ENCODE data around the gene SLC1A2.
A peak's percentile ranks its signal among the peaks of the same experiment; 100 is the strongest.

SLC1A2 gene

GRCh38 chr11:35255514-35255913, 163.8 kb downstream of the SLC1A2 start:
- H3K4me1 Mint-ChIP-seq (ENCODE audit: low read depth), result peaks cover 10% of the 10 kb centered on the region
- no peaks in the 10 kb centered on the region for H3K27me3 Mint-ChIP-seq
- H3K27ac Mint-ChIP-seq, result no peak overlapping the region
- no peaks in the 10 kb centered on the region for H3K9me3 Mint-ChIP-seq
- intact Hi-C loops (cut with micrococcal nuclease), result no loop called here
- H3K36me3 Mint-ChIP-seq (ENCODE audit: low read depth), result no peaks in the 10 kb centered on the region
- H3K4me3 Mint-ChIP-seq, result no peak overlapping the region

DNA sequence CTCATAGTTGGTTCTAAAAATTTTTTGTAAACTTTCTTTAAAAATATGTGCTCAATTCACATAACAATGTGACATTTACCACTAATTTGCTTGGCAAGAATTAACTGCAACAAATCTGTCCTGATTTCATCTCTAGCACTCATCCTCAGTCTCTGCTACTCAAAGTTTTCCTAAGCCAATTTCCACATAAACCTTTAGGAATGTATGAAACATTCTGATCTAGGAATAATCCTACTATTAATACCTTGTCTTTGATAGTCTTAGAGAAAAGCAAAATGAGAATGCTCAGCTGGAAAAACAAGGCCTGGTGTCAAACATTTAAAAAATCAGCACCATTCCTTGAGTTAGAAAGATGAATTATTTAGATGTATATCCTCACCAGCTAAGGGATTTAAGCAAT, 166.1 kb downstream of the SLC1A2 start:
- Mint-ChIP-seq H3K27me3 (no peaks in the 10 kb centered on the region), H3K27ac (no peak overlapping the region), H3K9me3 (no peaks in the 10 kb centered on the region), H3K4me3 (no peak overlapping the region), H3K4me1 (ENCODE audit: low read depth) (peaks cover 25% of the 10 kb centered on the region), H3K36me3 (ENCODE audit: low read depth) (no peaks in the 10 kb centered on the region)
- intact Hi-C loops (cut with micrococcal nuclease), result no loop called here

DNA sequence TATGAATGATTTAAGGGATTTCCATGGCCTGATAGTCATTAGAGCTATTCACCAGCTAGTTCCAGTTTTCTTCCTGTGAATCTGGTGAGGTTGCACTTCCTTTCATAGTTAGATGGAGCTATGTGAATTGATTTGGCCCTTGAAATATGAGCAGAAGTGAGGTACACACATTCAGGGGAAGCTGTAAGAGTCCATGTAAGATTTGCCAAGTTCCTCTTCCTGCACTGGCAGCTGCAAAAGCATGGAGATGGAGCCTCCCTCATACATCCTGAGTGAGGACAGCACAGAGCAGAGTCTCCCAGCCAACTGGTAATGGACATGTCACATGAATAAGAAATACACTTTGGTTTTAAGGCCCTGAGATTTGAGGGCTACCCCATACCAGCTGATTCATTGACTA, 168.7 kb downstream of the SLC1A2 start:
- H3K27me3 Mint-ChIP-seq, result no peaks in the 10 kb centered on the region
- H3K4me3 Mint-ChIP-seq, result no peak overlapping the region
- H3K4me1 Mint-ChIP-seq (ENCODE audit: low read depth), result peaks cover 20% of the 10 kb centered on the region
- H3K9me3 Mint-ChIP-seq, result no peaks in the 10 kb centered on the region
- peak overlapping the region; percentile 14 for H3K27ac Mint-ChIP-seq
- intact Hi-C loops (cut with micrococcal nuclease), result no loop called here
- H3K36me3 Mint-ChIP-seq (ENCODE audit: low read depth), result no peaks in the 10 kb centered on the region

GRCh38 chr11:35250192-35250591, 169.2 kb downstream of the SLC1A2 start:
- Mint-ChIP-seq H3K4me1 (ENCODE audit: low read depth) (peaks cover 20% of the 10 kb centered on the region), H3K27ac (peak overlapping the region; percentile 14), H3K36me3 (ENCODE audit: low read depth) (no peaks in the 10 kb centered on the region), H3K27me3 (no peaks in the 10 kb centered on the region), H3K4me3 (no peak overlapping the region), H3K9me3 (no peaks in the 10 kb centered on the region)
- intact Hi-C loops (cut with micrococcal nuclease), result no loop called here

- intact Hi-C loops (cut with micrococcal nuclease), result no loop called here
- Mint-ChIP-seq H3K27ac (peak overlapping the region; percentile 14), H3K4me1 (ENCODE audit: low read depth) (peaks cover 20% of the 10 kb centered on the region), H3K4me3 (no peak overlapping the region), H3K9me3 (no peaks in the 10 kb centered on the region), H3K36me3 (ENCODE audit: low read depth) (no peaks in the 10 kb centered on the region), H3K27me3 (no peaks in the 10 kb centered on the region)
Observed at GRCh38 chr11:35248558-35249323, 170.6 kb downstream of the SLC1A2 start.

GRCh38 chr11:35247863-35248262, 171.5 kb downstream of the SLC1A2 start:
- peaks cover 23% of the 10 kb centered on the region for H3K4me1 Mint-ChIP-seq (ENCODE audit: low read depth)
- no peak overlapping the region for H3K27ac Mint-ChIP-seq
- no peaks in the 10 kb centered on the region for H3K27me3 Mint-ChIP-seq
- no peaks in the 10 kb centered on the region for H3K9me3 Mint-ChIP-seq
- H3K36me3 Mint-ChIP-seq (ENCODE audit: low read depth), result no peaks in the 10 kb centered on the region
- intact Hi-C loops (cut with micrococcal nuclease), result no loop called here
- H3K4me3 Mint-ChIP-seq, result no peak overlapping the region

DNA sequence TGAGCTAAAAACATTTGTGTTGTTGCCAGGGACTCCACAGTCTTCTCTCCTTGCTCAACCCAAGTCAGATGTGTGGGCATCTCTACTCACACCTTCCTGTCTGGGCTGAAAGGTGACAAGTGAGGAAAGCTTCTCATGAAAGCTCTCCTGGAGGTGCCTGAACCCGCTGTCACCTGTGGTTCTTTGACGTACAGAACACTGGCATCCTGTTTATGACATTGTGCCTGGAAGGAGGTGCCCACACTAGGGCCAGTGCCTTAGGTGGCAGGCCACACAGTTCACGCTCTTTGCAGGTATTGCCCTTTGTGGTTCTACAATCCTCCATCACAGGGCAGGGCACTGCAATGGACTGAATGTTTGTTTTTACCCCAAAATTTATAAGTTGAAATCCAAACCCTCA, 171.9 kb downstream of the SLC1A2 start:
- no peak overlapping the region for H3K27ac Mint-ChIP-seq
- H3K36me3 Mint-ChIP-seq (ENCODE audit: low read depth), result no peaks in the 10 kb centered on the region
- H3K9me3 Mint-ChIP-seq, result no peaks in the 10 kb centered on the region
- no peak overlapping the region for H3K4me3 Mint-ChIP-seq
- intact Hi-C loops (cut with micrococcal nuclease), result no loop called here
- H3K27me3 Mint-ChIP-seq, result no peaks in the 10 kb centered on the region
- H3K4me1 Mint-ChIP-seq (ENCODE audit: low read depth), result peaks cover 27% of the 10 kb centered on the region

DNA sequence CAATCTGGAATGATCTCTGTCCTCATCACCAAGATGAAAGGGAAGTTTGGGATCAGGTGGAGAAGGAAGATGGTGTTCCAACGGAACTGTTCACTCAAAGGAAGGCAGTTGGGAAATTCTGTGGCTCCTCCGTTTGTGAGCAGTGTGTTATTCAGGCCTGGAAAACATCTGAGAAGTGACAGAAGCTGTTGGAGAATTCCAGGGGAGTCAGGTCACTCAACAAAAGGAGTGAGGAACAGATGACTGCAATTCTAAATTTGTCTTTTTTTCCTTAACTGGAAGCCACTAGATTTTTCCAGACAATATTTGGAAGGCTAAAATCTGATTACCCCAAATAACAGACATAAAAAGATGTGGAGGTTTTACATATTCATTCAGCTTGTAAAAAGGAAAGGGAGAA, 172.6 kb downstream of the SLC1A2 start:
- Mint-ChIP-seq H3K4me3 (no peak overlapping the region), H3K36me3 (ENCODE audit: low read depth) (no peaks in the 10 kb centered on the region), H3K9me3 (no peaks in the 10 kb centered on the region), H3K27ac (no peak overlapping the region), H3K27me3 (no peaks in the 10 kb centered on the region), H3K4me1 (ENCODE audit: low read depth) (peaks cover 29% of the 10 kb centered on the region)
- intact Hi-C loops (cut with micrococcal nuclease), result no loop called here

DNA sequence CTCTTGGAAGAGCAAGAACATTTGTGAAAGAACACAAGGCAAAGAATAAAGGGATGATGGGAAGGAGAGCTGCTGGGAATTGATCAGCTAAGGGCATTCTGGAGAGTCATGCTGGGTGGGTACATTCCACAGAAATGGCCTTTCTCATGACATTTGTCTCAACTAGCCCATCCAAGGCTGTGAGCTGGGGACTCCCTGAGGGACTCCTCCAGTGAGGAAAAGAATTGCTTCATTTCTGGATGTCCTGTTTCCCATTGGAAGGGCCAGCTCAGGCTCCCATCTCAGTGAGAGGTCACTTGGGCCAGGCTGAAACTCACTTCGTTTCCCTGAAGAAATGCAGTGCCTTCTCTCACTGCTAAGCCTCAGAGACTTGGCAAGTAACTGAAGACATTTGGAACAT, 173.6 kb downstream of the SLC1A2 start:
- intact Hi-C loops (cut with micrococcal nuclease), result no loop called here
- no peaks in the 10 kb centered on the region for H3K27me3 Mint-ChIP-seq
- H3K4me1 Mint-ChIP-seq (ENCODE audit: low read depth), result peaks cover 31% of the 10 kb centered on the region
- no peaks in the 10 kb centered on the region for H3K36me3 Mint-ChIP-seq (ENCODE audit: low read depth)
- no peaks in the 10 kb centered on the region for H3K9me3 Mint-ChIP-seq
- no peak overlapping the region for H3K4me3 Mint-ChIP-seq
- H3K27ac Mint-ChIP-seq, result no peak overlapping the region

DNA sequence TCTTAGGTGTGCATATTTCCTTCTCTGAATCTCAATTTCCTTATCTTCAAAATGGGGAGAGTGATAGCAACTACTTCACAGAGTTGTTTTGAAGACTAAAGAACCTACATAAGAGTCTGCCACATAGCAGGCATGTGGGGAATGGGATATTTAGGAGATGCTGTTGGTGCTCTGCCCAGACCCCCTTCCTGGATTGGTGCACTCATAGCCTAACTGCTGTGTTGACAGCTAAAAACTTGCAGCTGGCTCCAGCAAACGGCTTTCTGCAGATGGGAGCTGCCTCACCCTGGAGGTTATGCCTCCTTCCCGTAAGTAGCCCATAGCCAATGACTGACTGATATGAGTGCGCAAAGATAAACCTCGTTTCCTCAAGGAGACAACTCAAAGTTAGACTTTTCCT, 174.3 kb downstream of the SLC1A2 start:
- Mint-ChIP-seq H3K27ac (no peak overlapping the region), H3K36me3 (ENCODE audit: low read depth) (no peaks in the 10 kb centered on the region), H3K4me1 (ENCODE audit: low read depth) (peaks cover 30% of the 10 kb centered on the region), H3K9me3 (no peaks in the 10 kb centered on the region), H3K4me3 (no peak overlapping the region), H3K27me3 (no peaks in the 10 kb centered on the region)
- intact Hi-C loops (cut with micrococcal nuclease), result no loop called here

- intact Hi-C loops (cut with micrococcal nuclease), result no loop called here
- H3K4me1 Mint-ChIP-seq (ENCODE audit: low read depth), result peaks cover 26% of the 10 kb centered on the region
Observed at GRCh38 chr11:35243774-35244173, 175.6 kb downstream of the SLC1A2 start.

DNA sequence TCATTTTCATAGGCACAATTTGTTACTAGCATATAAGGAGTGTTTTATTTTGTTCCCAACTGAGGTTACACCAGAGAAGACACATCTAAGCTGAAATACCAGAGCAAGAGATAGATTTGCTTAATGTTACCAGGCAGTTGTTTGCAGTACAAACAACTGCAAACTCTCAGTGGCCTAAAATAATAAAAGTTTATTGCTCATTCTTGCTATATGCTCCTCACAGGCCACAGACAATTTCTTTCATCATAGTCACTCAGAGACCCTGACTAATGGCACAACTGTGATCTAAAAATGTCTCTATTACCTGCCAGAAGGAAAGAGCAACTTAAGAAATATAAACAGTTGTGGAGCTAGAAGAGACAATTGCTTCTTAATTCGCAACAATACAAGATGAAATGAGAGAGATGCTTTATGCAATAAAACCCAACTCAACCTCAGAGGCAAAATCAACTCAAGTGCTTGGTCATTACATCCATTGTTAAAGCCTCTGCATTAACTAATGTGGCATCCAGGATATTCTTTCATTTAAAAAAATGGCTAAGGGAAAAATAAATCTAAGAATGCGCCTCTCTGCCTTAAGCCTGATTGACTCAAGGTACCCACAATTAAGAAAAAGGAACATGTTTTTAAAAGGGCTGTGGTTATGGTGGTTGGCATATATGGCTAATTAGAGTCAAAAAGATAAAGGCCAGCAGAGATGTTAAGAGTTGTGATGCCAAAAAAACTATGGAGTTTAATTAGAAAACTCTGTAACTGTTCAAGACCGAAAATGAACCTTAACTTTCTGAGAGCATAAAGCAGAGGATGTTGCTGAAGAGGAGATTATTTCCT, 176.7 kb downstream of the SLC1A2 start:
- H3K36me3 Mint-ChIP-seq (ENCODE audit: low read depth), result peaks cover 4% of the 10 kb centered on the region
- no peaks in the 10 kb centered on the region for H3K27me3 Mint-ChIP-seq
- no peaks in the 10 kb centered on the region for H3K9me3 Mint-ChIP-seq
- H3K4me3 Mint-ChIP-seq, result no peak overlapping the region
- peaks cover 35% of the 10 kb centered on the region for H3K4me1 Mint-ChIP-seq (ENCODE audit: low read depth)
- intact Hi-C loops (cut with micrococcal nuclease), result no loop called here
- H3K27ac Mint-ChIP-seq, result no peak overlapping the region

More at GRCh38 chr11:35243774-35244173, 175.6 kb downstream of the SLC1A2 start:
- H3K27me3 Mint-ChIP-seq, result no peaks in the 10 kb centered on the region
- no peak overlapping the region for H3K4me3 Mint-ChIP-seq
- H3K36me3 Mint-ChIP-seq (ENCODE audit: low read depth), result no peaks in the 10 kb centered on the region
- H3K27ac Mint-ChIP-seq, result no peak overlapping the region
- H3K9me3 Mint-ChIP-seq, result no peaks in the 10 kb centered on the region

GRCh38 chr11:35241531-35241930, 177.8 kb downstream of the SLC1A2 start:
- intact Hi-C loops (cut with micrococcal nuclease), result no loop called here
- H3K4me1 Mint-ChIP-seq (ENCODE audit: low read depth), result peaks cover 46% of the 10 kb centered on the region
- H3K9me3 Mint-ChIP-seq, result no peaks in the 10 kb centered on the region
- no peaks in the 10 kb centered on the region for H3K27me3 Mint-ChIP-seq
- H3K4me3 Mint-ChIP-seq, result no peak overlapping the region
- peaks cover 4% of the 10 kb centered on the region for H3K36me3 Mint-ChIP-seq (ENCODE audit: low read depth)
- H3K27ac Mint-ChIP-seq, result no peak overlapping the region

DNA sequence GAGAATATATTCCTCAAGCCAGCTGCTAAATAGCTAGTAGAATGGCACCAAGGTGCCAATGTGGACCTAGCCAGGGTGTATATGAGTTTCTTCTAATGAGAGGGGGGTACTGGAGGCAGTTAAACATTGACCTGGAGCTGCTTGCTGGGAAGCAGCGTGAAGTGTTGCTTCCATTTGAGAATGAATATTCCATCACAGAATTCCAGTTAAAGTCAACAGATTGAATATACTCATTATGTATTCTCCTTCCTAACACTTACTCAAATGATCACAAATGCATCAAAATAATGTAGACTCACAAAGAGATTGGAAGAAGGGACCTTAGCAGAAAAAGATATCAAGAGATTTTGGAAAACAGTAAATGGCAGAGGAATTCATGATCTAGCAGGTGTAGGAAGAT, 178.3 kb downstream of the SLC1A2 start:
- no peaks in the 10 kb centered on the region for H3K9me3 Mint-ChIP-seq
- intact Hi-C loops (cut with micrococcal nuclease), result no loop called here
- no peak overlapping the region for H3K27ac Mint-ChIP-seq
- no peak overlapping the region for H3K4me3 Mint-ChIP-seq
- H3K36me3 Mint-ChIP-seq (ENCODE audit: low read depth), result peaks cover 4% of the 10 kb centered on the region
- H3K27me3 Mint-ChIP-seq, result no peaks in the 10 kb centered on the region
- H3K4me1 Mint-ChIP-seq (ENCODE audit: low read depth), result peaks cover 50% of the 10 kb centered on the region

All from dendritic cell treated with granulocyte-macrophage colony-stimulating factor and Interleukin-4, amounts not matched to agents 40 ng/mL and 50 ng/mL, for 4 days (primary cell).